Bronchial epithelial cell (primary cell): ENCODE data around the gene SPG21. TPM values are rescaled to one million over a fixed set of nuclear protein-coding genes. Genes with fewer than 3 reads are reported as not detected.
A peak's percentile ranks its signal among the peaks of the same experiment; 100 is the strongest.

Experiments
- DNase-seq: peaks from one replicate; pipeline ENCODE4 v3.0.0-alpha.2; 2010; ENCODE audit warnings: low read depth
- FAIRE-seq: peaks from 2 replicates; lab custom pipeline; 2011; peaks lifted over from hg19 to GRCh38; lab: Jason Lieb, UNC
- H3K27me3 ChIP-seq: 2 replicates; pipeline ENCODE4 v1.5.1; 2011; ENCODE audit warnings: low read length; ENCODE audit not compliant: control insufficient read depth, insufficient read depth
- H3K36me3 ChIP-seq: 2 replicates; pipeline ENCODE4 v1.5.1; 2011; ENCODE audit warnings: low read length; ENCODE audit not compliant: control insufficient read depth, insufficient read depth
- H3K4me3 ChIP-seq: 2 replicates; pipeline ENCODE4 v1.5.1; 2011; ENCODE audit warnings: mild to moderate bottlenecking, low read depth, low read length, control low read depth
- CTCF ChIP-seq: IDR thresholded peaks from 2 replicates; pipeline ENCODE4 v1.5.1; 2011; ENCODE audit warnings: mild to moderate bottlenecking, moderate library complexity, low read length, control low read depth, inconsistent platforms; ENCODE audit not compliant: insufficient read depth, severe bottlenecking
- total RNA-seq: library from RNA; depleted of rRNA; stranded (reverse); fragments of >200 nt; gene quantifications from 2 replicates; pipeline ENCODE4 v1.2.1, GENCODE V29; 2014

Gene SPG21
- total RNA-seq, 1 donor from 2014 or later: 95.8 TPM

GRCh38 chr15:64990168-64990470 is 405 bp upstream of the SPG21 start:
- Histone ChIP-seq H3K4me3 (peak overlapping the region; percentile 99), H3K27me3 (no peaks in the 10 kb centered on the region), H3K36me3 (no peaks in the 10 kb centered on the region)
- TF ChIP-seq CTCF: no peak
- DNase-seq (no peak), FAIRE-seq (no peak)

- no peak for TF ChIP-seq CTCF
- FAIRE-seq (no peak), DNase-seq (no peak)
- H3K36me3 ChIP-seq: peaks cover under 1% of the 10 kb centered on the region
- no peak overlapping the region for H3K4me3 ChIP-seq
- no peaks in the 10 kb centered on the region for H3K27me3 ChIP-seq
Measured at GRCh38 chr15:64987136-64987535, 2.6 kb downstream of the SPG21 start.

DNA sequence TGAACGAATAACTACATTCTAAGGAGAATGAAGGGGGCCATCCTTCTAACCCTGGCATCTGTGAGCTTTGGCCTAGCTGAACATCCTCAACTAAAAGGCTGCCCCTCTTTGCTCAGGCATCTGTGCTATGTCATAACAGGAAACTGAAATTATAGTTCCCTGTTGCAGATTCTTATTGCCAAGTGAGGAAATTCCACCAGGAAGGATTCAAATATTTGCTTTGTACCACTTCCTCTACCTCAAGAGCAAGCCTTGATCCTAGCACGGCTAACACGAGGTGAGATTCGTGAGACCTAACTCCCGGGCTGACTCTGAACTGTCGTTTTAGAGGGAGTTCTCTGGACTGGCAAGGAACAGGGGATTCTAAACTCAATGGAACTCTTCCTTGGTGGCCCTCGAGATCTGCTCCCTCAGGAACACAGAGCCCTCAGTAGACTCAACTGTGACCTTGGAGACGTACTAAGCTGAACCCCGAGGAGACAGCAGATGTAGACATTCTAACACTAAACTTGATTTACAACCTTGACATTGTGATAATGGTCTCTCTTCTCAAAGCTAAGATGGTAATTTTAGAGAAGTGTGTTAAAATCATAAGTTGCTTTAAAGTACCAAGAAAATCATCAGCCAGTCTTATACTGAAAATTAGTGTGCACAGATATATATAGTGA is 4.2 kb downstream of the SPG21 start:
- FAIRE-seq (no peak), DNase-seq (peak; percentile 42)
- H3K4me3 ChIP-seq: no peak overlapping the region
- peaks cover 2% of the 10 kb centered on the region for H3K36me3 ChIP-seq
- no peak for TF ChIP-seq CTCF
- no peaks in the 10 kb centered on the region for H3K27me3 ChIP-seq

DNA sequence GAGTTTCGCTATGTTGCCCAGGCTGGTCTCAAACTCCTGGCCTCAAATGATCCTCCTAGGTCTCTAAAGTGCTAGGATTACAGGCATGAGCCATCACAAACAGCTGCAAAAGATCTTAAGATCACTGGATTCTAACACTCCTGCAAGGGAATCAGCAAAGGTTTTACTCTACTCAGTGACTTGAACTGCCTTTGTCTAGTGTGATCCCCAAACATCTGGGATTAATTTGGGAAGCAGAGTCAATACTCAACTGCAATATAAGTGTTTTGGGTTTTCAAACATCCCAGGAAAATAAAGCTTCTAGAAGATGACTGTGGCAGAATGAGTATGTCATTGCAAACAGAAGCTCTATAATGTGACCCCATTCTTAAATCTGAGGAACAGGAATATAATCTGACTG is 7.2 kb downstream of the SPG21 start:
- Histone ChIP-seq H3K4me3 (no peak overlapping the region), H3K27me3 (no peaks in the 10 kb centered on the region), H3K36me3 (peaks cover 7% of the 10 kb centered on the region)
- no peak for DNase-seq
- FAIRE-seq: no peak
- no peak for TF ChIP-seq CTCF

DNA sequence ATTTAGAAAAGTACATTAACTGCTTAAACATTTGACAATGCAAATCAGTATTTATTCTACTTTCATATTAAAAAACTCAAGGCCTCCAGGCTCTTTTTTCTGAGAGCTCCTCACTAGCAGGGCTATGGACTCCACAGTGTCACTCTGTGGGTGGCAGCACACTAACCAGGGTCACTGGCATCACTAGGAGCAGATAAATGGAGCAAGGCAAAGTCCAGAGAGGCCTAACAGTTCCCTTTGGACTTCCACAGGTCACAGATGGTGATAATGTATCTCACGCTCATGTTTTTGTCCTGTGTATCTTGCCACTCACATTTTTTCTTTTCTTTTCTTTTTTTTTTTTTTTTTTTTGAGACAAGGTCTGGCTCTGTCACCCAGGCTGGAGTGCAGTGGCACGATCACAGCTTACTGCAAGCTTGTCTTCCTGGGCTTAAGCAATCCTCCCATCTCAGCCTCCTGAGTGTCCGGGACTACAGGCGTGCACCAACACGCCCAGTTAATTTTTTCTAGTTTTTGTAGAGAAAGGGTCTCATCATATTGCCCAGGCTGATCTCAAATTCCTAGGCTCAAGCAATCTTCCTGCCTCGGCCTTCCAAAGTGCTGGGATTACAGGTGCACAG is 7.8 kb downstream of the SPG21 start:
- Histone ChIP-seq H3K36me3 (peaks cover 9% of the 10 kb centered on the region), H3K4me3 (no peak overlapping the region), H3K27me3 (no peaks in the 10 kb centered on the region)
- DNase-seq (no peak), FAIRE-seq (no peak)
- no peak for TF ChIP-seq CTCF
